NCI-H510A treated with DMSO at 0.1 percent for 48 hours (cell line): Measurements from ENCODE around the gene PLEKHA8.

Experiments used
- DNase-seq: peaks from one replicate; lab custom pipeline; 2025; lab: John Stamatoyannopoulos, UW

Gene PLEKHA8, protein sequence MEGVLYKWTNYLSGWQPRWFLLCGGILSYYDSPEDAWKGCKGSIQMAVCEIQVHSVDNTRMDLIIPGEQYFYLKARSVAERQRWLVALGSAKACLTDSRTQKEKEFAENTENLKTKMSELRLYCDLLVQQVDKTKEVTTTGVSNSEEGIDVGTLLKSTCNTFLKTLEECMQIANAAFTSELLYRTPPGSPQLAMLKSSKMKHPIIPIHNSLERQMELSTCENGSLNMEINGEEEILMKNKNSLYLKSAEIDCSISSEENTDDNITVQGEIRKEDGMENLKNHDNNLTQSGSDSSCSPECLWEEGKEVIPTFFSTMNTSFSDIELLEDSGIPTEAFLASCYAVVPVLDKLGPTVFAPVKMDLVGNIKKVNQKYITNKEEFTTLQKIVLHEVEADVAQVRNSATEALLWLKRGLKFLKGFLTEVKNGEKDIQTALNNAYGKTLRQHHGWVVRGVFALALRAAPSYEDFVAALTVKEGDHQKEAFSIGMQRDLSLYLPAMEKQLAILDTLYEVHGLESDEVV

DNA sequence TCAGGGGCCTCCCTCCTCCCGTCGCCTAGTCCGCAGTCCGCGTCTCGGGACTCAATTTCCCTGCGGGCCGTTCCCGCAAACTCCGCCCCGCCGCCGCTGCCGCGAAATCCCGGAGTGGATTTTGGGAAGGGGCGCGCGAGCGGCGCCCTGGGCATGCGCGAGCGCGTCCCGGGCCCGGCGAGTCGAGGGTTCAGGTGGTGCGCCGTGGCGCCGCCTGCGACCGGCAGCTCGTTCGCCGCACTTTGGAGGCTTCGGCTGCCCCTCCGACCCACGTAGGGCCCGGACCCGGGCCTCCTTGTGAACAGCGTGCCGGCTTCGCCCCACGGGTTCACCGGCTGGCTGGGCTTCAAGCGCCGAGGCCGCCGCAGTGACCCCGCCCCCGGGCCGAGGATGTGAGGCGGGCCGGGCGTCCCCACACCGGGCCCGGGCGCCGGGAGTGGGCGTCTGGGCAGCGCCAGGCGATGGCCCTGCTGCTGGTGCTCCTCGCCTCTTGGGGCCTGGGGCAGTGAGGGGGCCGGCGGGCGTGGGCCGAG lies at the start of gene PLEKHA8:
TSS of gene PLEKHA8 (plus strand) at position 197 of the 533 bp plus-strand sequence. CDS start 351 bp downstream, outside the sequence.
- peak; percentile 74 for DNase-seq

DNA sequence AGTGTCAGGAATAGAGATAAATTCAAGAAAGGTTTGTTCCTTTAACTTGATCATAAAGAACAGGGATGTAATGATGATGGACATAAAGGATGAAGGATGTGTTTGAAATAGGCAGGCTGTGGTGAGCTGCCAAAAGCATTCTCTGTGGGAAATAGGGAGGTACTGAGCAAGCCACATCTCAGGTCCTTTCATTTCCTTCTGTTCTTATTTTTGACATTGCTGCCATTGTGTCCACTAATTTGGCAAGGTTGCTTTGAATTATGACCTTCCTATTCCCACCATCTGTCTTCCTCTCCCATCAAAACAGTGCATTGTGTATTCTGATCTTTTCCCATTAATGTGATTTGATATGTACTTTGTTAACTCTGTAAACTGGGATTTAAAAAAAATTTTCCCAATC lies 48.1 kb upstream of the PLEKHA8 start:
- DNase-seq = no peak

DNA sequence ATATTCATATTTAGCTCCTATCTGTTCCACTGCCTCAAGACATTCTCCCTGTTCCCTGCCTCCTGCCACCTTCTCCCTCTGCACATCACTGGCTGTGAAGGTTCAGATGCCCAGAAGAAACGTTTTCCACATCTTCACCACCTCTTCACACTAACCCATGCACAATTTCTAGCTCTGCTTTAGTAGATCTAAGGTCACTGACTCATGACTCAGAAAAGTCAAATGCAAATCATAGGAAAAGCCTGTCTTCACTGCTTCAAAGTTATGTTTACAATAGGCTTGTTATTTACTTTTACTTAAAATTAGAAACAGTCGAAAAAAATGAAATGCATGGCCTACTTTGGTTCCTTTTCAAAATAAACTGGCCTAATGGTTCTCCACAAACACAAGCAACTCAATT lies 41.1 kb upstream of the PLEKHA8 start:
- DNase-seq = no peak

DNA sequence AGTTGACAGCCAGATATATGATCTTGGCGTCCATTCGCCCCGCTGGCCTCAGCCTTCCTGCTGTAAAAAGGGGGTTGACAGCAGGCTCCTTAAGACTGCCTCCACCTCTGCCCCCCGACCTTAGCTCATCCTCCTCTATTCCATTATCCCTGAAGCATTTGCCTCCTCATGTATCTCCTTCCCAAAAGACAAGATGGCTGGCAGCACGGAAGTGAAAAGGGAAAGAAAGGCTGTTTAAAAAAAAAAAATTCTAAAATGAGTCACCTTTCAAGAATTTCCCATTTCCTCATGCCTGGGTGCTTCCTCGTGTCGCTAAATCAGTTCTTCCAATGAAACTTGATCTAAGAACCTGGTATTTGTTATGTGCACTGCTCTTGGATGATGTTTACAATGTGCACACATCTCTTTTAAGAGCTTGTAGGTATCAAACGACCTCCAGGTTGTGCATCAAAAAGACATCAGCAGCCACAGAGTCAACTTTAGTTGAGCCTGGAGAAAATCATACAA lies 40.3 kb upstream of the PLEKHA8 start:
- DNase-seq = peak; percentile 50

DNA sequence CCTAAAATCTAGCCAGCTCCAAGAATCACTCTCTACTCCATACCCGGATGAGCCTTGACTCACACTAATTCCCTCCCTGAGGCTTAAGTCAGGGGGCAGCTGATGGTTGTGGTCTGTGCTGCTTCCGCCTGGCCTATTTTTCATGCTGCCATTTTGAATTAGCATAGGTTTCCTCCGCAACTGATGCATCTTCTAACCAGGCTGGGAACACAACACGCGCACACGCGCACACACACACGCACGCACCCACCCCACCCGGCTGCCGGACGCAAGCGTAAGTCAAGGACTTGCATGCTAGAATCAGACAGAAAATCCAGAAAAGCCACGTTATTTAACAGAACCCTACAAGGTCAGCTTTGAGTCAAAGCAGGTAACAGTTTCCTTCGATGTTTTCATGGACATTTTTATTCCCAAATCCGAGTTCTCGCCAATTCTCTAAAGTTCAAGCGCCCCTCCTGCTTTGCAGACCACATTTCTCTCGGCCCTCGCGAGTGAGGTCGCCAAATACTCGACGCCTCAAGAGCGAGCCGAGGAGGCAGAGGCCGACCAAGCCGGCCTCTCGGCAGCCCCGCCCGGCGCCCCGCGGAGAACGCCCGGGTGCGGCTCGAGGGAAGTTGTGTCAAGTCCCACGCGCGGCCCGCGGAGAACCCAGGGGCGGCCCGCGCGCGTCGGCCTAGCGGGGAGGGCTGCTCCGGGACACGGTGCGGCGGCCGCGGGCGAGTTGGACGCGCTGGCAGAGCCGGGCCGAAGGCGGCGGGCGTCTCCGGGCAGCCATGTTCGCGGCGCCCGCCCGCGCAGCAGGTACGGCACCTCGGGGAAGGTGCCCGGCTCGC lies 39.6 kb upstream of the PLEKHA8 start:
- DNase-seq = peak; percentile 58

DNA sequence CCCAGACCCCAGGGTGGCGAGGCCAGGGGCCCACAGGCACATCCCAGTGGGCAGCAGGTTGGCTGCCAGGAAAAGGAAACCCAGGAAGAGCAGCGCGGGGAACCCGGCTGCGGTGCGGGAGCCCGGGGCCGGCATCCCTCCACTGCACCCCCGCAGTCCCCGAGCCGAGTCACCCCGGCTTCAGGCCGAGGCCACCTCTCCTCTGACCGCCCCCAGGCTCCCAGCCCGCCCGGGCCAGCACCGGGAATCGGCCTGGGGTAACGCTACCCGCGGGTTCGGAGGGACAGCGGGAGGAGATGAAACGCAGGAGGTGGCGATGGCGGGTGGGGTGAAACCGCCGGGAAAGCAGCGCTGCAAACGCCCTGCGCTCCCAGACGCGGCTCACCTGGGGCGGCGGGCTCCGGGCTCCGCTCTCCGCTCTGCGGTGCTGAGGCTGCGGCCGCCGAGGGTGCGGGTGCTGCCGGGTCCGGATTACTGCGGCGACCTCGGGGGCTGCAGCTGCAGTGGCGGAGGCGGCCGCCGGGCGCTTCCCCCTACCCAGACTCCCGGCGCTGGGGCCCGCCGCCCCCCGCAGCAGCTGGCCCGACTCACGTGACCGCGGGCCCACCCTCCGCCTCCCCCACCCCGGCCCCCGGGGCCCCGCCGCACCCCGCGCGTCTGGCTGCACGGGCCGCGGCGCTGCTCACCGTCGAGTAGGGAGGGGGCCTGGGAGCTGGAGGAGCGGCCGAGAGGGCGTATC lies 38.8 kb upstream of the PLEKHA8 start, which contains the start of gene SCRN1:
TSS of gene SCRN1 (minus strand) at position 545 of the 739 bp plus-strand sequence. CDS start 20,734 bp downstream, outside the sequence.
- DNase-seq = peak; percentile 37

DNA sequence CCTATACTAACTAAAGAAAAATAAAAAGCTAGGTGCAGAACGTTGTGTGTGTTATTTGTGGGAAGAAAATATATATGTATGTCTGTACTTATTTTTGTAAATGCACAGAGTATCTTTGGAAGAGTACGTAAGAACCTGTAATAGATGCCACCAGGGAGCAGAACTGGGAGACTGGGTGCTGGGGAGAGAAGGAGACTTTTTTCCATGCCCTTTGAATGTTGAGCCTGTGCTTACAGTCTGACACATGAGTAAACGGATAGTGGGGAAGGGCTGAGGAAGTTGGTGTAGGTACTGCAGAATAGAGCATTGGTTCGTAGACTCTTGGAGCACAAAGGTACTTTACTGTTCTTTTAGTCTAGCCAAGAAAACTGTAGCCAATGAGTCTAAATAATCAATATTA lies 37.3 kb upstream of the PLEKHA8 start:
- no peak for DNase-seq

DNA sequence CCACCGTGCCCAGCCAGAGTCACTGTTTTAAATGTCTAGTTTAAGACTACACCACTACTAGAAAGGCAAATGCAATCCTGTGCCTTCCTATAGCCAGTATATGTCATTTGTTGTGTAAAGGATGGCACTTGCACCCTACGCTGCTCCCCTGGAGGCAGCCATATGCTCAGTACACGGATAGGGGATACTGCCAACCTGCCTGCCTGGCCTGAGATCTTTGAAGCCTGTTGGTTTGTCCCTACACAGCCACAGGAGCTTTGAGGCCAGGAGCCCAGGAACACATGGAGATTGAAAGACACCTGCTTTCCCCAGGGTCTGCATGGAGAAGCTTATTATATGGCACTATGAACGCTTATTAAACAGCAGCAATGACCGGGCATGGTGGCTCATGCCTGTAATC lies 36.3 kb upstream of the PLEKHA8 start:
- DNase-seq = no peak

DNA sequence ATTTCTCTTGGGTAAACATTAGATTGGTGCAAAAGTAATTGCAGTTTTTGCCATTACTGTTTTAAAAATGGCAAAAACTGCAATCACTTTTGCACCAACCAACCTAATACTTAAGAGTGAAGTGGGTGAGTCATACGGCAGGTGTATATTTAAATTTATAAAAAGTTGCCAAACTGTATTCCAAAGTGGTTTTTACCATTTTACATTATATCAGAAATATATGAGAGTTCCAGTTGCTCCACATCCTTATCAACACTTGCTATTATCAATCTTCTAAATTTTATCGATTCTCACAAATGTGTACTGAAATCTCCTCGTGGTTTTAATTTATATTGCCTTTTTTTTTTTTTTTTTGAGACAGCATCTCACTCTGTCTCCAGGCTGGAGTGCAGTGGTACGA lies 35.1 kb upstream of the PLEKHA8 start:
- DNase-seq = no peak

DNA sequence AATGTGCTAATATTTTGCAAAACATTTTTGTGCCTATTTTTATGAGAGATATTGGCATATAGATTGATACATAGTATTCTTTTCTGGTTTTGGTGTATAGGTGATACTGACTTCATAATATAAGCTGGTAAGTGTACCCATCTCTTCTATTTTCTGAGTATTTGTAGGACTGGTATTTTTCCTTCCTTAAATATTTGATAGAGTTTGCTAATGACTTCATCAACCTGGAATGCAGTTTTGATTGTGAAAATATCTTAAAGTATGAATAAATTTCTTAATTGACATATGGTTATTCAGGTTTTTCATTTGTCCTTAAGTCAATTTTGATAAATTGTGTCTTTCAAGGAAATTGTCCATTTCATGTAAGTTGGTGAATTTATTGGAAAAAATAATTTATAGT lies 32.6 kb upstream of the PLEKHA8 start:
- no peak for DNase-seq

DNA sequence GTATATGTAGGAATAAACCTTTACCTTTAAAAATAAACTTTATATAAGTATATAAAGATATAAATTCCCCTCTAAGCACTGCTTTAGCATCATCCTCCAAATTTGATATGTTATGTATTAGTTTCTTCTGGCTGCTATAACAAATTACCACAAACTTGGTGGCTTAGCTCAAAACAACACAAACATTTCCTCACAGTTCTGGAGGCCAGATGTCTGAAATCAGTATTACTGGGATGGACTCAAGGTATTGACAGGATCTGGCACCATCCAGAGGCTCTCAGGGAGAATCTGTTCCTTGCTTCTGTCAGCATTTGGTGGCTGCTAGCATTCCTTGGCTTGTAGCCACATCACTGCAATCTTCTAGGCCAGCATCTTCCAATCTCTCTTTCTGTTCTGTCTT lies 31.9 kb upstream of the PLEKHA8 start:
- no peak for DNase-seq

DNA sequence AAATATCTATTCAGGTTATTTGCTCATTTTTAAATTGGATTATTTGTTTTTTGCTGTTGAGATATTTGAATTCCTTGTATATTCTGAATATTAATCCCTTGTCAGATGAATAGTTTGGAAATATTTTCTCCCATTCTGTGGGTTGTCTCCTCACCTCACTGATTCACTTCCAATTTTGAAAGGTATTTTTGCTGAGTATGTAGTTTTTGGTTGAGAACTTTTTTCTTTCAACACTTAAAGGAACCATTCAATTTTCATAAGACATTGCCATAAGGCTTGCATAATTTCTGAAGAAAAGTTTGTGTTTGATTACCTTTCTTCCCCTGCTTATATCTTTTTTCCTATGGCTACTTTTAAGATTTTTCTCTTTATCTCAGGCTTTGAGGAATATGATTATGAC lies 29.7 kb upstream of the PLEKHA8 start:
- no peak for DNase-seq

DNA sequence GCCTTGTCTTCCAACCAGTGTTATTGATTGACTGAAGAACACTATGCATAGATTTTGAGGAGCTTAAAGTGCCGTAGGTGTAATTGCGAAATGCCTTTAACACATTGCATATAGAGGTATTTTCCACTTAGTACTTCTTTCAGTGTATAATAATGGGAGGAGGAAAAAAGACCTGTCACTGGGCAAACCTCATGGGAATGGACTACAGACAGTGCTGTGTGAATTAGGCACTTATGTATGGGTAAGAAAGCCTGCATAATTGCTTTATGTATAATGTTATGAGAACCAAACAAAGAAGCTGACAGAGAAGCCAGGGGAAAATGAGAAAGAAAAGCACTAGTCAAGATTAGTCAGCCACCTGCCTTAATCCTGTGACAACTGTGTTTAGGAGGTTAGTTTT lies 26.2 kb upstream of the PLEKHA8 start:
- no peak for DNase-seq

DNA sequence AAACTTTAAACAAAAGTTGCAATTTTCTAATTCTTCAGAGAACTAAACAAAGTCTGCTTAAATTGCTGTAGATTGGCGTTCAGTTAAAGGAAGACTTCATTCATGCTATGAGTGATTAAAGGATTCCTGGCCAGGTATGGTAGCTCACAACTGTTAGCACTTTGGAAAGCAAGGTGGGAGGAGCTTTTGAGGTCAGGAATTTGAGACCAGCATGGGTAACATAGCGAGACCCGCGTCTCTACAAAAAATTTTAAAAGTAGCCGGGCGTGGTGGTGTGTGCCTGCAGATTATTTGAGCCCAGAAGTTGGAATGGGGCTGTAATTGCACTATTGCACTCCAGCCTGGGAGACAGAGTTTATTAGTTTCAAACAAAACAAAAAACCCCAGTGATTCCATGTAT lies 25.1 kb upstream of the PLEKHA8 start:
- no peak for DNase-seq

DNA sequence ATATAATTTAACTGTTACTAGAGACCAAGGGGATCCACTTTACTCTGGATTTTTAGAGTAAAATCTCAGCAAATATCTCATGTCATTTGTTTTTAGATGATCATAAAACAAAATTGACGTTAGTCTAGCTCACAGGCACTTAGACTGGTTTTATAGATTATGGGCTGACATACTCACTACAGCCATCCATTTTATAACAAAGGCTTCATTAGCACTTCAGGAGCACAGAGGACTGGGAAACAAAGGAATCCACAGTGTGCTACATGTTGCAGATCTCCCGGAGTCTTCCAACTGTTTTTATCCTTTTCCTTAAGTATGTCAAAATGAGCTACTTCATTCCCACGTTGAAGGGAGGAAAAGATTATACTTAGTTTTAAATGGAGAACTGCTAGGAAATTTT lies 22.7 kb upstream of the PLEKHA8 start:
- no peak for DNase-seq

DNA sequence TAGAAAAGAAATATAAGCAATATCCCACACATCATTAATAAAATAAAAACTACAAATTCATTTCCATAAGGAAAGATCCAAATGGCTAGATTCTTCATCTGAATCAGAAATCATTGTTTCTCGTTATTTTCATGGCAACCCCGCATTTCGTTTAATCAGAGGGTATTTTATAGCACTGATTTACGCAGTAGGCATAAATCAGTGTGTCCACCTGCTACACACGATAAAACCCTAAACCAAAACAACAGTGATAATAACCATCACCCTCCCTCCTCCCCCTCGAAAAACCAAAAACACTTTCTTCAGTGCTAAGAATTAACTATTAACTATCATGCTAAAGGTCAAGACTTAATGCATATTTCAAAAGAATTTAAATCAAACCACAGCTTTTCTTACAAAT lies 18.2 kb upstream of the PLEKHA8 start:
- DNase-seq = no peak

DNA sequence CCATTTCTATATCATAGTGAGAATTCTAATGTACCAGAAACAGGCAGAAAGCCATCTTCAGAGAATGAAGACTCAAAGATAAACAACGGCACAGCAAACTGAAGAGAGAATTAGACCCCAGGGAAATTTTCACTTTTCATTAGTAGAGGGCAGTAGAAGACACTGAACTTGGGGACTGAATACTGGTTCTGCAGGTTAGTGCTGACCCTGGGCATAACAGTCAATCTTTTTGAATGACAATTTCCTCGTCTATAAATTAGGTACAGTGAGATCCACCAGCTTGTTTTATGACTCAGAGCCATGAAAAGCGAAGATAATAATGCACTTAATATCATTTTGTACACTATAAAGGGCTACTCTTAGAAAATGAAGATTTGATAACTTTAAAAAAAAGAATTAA lies 15.5 kb upstream of the PLEKHA8 start:
- no peak for DNase-seq

DNA sequence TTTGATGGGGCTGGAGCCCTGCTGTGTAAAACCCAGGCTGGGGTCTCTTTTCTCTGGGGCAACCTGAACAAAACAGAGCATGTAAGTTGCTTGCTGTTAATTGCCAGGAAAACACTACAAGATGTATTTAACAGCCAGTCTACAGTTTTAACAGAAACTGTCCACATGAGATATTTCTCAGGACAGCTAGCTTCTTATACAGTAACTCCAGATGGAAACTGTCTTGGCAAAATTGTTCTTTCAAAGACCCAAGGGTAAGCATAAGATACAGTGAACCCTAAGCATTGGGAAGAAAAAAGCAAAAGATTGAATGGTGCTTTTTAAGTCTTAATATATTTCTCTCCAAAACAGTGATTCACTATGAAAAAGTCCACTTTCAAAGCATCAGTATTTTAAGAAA lies 9.8 kb upstream of the PLEKHA8 start:
- no peak for DNase-seq

DNA sequence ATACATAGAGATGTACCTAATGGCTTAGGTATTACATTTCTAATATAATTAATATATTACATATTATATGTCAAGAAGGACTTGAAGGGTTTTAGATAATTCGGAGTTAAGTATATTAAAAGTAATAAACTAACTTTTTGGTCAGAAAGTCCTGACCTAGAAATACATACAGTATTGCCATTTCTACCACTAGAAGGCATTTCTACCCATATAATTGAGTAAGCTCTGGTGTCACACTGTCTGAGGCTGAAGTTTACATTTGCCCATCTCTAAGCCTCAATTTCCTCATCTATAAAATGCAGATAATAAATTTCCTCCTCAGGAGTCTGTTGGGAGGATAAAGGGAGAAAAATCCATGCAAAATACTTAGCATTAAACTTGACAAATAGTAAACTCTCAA lies 8.8 kb upstream of the PLEKHA8 start:
- DNase-seq = no peak

DNA sequence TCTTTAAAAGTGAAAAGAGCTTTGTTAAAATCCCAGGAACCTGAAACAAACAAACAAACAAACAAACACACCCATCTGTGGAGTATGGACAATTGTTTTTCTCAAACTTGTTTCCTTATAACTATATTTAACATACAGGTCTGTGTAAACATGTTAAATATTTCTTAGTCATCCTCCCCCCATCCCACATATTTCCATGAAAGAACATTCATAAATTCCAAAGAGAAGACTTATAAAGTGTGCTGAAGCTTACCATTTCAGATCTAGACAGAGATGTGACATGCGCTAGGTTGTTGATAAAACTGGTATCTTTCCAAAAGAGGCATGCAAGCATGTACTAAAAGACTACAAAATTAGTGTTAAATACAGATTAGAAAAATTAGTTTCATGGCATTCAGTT lies 8.3 kb upstream of the PLEKHA8 start:
- no peak for DNase-seq

DNA sequence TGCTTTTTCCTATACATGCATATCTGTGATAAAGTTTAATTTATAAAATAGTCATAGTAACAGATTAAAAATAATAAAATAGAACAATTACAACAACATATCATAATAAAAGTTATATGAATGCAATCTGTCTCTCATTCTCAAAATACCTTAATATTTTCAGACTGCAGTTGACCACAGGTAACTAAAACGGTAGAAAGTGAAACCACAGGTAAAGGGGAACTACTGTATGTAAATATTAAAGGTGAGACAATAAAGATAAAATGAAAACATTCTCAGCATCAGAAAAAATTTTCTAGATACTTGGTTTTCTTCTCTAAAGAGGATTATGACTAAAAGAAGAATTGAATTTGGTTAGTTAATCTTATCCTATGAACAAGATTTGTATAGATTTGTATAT lies 7.7 kb upstream of the PLEKHA8 start:
- DNase-seq = no peak

DNA sequence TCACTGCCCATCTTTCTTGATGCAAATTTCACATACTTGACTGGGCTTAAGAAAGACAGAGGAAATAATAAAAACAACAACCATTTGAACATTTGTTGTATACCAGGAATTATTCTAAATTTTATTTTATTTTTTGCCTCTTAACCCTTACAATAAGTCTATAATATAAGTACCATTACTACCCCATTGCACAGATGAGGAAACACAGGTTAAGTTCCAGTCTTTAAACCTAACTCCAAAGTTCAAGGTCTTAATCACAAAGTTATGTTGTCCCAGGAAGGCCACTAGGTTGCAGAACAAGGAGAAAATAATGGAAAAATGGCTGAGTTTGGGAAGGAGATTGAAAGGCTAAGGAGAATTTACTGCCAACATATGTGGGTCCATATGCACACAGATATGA lies 5.2 kb upstream of the PLEKHA8 start:
- no peak for DNase-seq
